ENCODE data around the gene OPCML. TPM values are rescaled to one million over a fixed set of nuclear protein-coding genes. Genes with fewer than 3 reads are reported as not detected.
A peak's percentile ranks its signal among the peaks of the same experiment; 100 is the strongest.

The OPCML gene
- total RNA-seq, 1 donor from 2014 or later, result 26.9 TPM

DNA sequence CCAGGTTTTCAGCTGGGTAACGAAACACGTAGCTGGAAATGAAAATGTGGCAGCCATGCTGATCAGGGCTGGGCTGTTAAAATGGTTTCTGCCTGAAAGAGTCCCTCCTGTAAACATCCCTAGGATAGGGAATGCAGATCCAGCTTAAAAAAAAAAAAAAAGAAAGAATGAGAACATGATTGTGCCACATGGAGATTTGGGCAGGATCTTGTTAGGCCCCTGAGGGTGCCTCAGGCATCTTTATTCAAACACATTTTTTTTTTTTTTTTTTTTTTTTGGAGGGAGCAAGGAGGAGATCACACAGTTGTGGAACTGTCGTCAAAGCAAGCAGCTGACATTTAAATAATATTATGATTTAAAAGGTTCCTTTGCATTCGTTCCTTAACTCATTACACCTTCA is 900.3 kb downstream of the OPCML start:
- DNase-seq (ENCODE audit: low spot score in 2 of 2) (no peak), FAIRE-seq (no peak)

GRCh38 chr11:132627981-132628380 is 904.3 kb downstream of the OPCML start:
- DNase-seq (ENCODE audit: low spot score in 2 of 2) (no peak), FAIRE-seq (no peak)

DNA sequence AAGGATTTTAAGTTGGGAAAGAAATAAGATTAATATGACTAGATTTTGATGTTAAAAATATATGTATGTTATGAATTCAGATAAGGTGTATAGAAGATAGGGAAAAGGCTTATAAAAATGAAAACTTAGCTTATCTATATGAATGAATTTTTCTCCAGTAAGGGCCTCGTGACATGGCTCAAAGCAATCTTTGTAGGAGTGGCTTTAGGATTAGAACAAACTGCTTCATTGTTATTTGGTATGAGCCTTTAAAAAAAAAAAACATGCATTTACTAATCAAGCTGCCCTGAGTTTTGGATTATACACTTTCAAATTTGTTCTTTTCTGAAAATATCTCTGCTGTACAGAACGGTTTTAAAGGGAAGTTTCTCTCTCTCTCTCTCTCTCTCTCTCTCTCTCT is 905.9 kb downstream of the OPCML start:
- no peak for FAIRE-seq
- DNase-seq (ENCODE audit: low spot score in 2 of 2), result no peak

DNA sequence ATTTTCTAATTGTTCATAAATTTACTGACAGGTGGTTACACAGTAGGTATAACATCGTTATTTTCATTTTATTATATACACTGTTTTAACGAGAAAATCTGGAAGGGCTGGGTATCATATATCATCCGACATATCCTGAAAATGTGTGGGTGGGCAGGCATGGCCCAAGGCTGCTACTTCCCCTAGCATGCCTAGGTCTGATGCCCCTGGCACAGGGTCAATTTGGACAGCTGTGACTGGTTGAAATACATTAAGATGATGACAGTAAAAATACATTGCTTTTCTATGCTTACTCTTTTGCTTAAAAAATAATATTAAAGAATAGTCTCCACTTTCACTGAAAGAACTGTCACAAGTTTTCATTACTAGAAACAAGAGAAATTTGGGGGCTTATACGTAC is 908.8 kb downstream of the OPCML start:
- no peak for FAIRE-seq

GRCh38 chr11:132621976-132622580 is 910.2 kb downstream of the OPCML start:
- DNase-seq (ENCODE audit: low spot score in 2 of 2) (no peak), FAIRE-seq (no peak)

More for the DNA sequence above, 908.8 kb downstream of the OPCML start:
- no peak for DNase-seq (ENCODE audit: low spot score in 2 of 2)

GRCh38 chr11:132620423-132620822 is 911.9 kb downstream of the OPCML start:
- DNase-seq (ENCODE audit: low spot score in 2 of 2), result no peak
- FAIRE-seq, result no peak

- DNase-seq (ENCODE audit: low spot score in 2 of 2) (no peak), FAIRE-seq (no peak)
These were observed 921.5 kb downstream of the OPCML start for GRCh38 chr11:132610791-132611190.

DNA sequence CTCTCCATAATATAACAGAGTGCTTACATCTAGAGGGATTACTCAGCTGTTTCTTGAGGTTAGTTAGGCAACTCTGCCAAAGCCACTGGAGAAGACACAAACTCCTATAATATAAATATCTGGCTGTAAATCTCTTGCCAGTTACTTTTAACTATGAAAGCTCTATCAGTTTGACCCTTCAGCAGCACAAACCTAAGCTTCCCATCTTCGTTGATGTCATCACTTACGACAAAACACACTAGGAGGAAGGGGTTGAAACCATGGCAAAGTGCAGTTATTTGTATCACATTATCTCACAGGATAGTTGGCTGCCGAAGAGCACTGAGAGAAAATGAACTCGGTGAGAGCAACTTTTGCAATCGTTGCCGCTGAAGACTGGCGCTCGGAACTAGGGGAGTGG is 922.1 kb downstream of the OPCML start:
- no peak for DNase-seq (ENCODE audit: low spot score in 2 of 2)
- no peak for FAIRE-seq

DNA sequence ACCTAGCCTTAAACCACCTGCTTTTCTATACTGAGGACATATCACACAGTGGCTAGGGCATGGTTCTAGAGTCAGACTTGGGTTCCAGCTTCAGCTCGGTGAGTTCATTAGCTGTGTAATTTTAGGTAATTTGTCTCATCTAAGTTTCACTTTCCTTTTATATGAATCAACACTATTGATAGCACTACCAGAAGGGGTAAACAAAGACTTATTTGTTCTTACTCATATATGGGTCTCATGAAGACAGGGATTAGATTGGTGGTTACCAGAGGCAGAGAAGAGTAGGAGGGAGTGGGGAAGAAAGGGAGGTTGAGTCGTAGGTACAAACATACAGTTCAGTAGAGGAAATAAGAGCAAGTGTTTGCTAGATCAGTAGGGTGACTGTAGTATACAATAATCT is 924.7 kb downstream of the OPCML start:
- FAIRE-seq (peak; percentile 8), DNase-seq (ENCODE audit: low spot score in 2 of 2) (no peak)

DNA sequence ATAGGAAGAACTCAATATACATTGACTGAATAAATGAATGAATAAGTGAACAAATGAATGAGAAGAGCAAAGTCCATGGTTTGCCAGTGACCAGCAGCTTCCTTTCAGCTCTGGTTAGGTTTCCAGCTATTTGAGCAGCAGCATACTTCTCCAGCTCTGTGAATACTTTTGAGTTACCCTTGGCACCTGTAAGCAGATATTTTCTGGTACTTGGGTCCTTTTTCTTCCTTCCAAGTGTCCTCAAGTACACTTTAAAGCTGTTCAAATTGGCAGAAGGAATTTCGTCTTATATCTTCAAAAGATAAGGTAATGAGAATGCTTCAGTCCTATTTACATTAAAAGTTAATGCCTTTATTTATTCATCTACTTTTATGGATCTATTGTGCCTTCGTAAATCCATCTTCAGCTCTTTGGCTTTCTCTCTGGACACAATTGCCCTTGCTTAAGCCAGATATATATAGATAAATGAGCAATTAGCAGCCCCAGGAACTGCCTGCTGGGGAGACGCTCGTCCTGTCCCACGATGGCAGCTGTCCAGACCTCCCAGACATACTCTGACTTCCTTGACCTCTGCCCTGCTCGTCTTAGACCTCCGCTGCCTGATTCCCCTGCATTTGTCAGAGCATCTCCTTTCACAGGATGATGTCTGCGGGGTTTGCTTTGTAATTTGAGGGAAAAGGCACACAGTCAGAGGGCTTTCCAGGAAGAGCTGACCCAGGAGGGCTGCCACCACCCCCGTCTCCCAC is 926.3 kb downstream of the OPCML start:
- FAIRE-seq (no peak), DNase-seq (ENCODE audit: low spot score in 2 of 2) (no peak)

GRCh38 chr11:132604431-132604830 is 927.9 kb downstream of the OPCML start:
- FAIRE-seq (no peak), DNase-seq (ENCODE audit: low spot score in 2 of 2) (no peak)

- DNase-seq (ENCODE audit: low spot score in 2 of 2), result no peak
- FAIRE-seq, result no peak
These were observed 930.4 kb downstream of the OPCML start for GRCh38 chr11:132601875-132602274.

GRCh38 chr11:132595711-132596134 is 936.6 kb downstream of the OPCML start:
- DNase-seq (ENCODE audit: low spot score in 2 of 2), result no peak
- FAIRE-seq, result no peak

DNA sequence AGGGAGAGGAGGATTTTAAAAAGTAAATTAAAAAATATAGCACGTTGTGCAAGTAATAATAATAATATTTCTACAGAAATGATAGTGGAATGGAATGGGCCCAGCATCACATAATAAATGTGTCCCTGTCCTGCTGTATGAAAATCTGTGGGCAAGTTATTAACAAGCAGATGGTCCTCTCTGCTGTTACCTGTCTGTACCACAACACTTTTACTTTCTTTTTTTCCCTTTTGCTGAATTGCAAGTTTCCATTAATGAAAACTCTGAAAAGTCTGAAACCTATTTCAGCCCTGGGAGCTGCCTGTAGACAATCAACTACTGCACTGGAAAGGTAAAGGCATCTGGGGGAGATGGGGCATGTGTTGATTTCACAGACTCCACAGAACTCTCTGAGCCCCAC is 937.1 kb downstream of the OPCML start:
- no peak for DNase-seq (ENCODE audit: low spot score in 2 of 2)
- FAIRE-seq, result no peak

DNA sequence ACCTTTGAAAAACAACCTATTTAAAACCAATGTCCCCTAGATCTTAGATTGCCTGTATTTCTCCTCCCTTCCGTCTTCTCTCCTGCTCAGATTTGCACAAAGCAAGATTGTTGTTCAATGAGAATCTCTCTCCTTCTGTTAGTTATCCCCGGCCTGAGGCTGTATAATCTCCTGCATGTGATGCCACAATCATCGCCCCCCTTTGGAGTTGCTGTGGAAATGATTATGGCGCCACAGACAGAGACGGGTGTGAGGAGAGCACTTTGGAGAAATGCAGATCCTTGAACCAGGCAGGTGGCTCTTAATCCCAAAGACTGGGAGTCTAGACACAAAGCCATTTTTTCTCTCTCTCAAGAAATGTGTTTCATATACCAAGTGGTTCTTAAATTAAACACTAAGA is 941.3 kb downstream of the OPCML start:
- DNase-seq (ENCODE audit: low spot score in 2 of 2) (no peak), FAIRE-seq (no peak)

DNA sequence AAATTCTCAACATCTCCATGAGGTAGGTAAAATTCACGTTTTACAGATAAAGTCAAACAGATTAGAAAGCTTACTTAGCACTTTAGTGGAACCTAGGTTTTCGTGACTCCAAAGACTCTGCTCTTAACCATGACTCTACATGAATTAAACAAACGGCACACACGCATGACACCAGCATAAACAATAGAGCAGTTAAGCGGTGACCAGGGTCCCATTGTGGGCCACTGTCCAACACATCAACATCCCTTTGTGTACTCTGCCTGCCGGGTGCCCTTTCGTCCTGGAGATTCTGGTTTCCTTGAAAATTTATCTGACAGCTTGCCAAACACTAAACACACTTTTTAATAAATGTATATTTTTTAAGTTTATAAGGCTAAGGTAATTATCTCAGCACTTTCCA is 941.7 kb downstream of the OPCML start:
- DNase-seq (ENCODE audit: low spot score in 2 of 2), result no peak
- no peak for FAIRE-seq

- no peak for DNase-seq (ENCODE audit: low spot score in 2 of 2)
- no peak for FAIRE-seq
These were observed 942.5 kb downstream of the OPCML start for GRCh38 chr11:132589791-132590190.

DNA sequence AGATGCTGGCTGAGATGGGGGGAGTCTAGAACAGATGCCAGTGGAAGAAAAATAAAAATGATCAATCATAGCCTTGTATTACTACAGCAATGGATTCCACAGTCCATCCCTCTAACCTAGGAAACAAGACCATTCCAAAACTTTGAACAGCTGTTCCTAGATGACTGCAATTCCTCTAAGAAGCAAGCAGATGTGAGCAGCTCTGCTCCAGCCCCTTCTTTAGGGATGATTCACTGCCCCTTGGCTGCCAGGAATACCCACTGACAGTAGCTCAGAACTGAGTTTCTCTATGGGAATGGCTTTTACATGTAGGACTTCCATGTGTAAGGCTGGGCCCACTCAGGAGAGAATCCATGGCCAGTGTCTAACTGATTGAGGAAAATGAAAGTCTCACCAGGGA is 943.9 kb downstream of the OPCML start:
- FAIRE-seq (no peak), DNase-seq (ENCODE audit: low spot score in 2 of 2) (no peak)

GRCh38 chr11:132587716-132588115 is 944.6 kb downstream of the OPCML start:
- no peak for DNase-seq (ENCODE audit: low spot score in 2 of 2)
- FAIRE-seq, result no peak

- DNase-seq (ENCODE audit: low spot score in 2 of 2), result no peak
These were observed 945.5 kb downstream of the OPCML start for GRCh38 chr11:132586801-132587200.

DNA sequence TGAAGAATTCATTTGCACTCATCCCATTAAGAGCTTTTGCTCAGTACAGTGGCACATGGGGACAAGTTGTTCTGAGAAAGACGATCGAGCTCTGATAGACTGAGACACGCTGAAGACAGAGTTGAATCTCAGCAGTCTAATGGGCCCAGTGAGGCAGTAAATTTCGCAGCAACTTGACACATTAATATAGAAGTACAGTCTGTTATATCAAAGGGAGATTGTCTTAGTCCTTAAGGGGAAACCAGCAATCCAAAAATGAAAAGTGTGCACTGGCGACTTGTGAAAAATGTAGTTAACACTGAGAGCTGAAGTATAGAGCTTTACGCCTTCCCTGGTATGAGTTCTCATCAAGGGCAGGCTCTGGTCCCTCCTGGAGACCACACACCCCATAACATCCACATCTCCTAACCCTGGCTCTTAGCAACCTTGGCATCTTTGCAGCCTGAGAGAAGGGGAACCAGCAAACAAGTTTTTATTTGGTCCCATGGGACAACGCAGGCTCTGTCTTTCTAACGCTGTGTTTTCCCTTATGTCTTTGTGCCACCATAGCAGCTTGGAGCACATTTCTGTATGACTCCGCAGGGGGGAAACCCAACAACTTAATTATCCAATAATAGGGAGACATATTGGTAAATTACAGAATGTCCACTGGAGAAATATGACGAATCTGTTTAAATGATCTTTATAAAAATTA is 952.5 kb downstream of the OPCML start:
- DNase-seq (ENCODE audit: low spot score in 2 of 2) (no peak), FAIRE-seq (no peak)

More at GRCh38 chr11:132586801-132587200, 945.5 kb downstream of the OPCML start:
- no peak for FAIRE-seq

DNA sequence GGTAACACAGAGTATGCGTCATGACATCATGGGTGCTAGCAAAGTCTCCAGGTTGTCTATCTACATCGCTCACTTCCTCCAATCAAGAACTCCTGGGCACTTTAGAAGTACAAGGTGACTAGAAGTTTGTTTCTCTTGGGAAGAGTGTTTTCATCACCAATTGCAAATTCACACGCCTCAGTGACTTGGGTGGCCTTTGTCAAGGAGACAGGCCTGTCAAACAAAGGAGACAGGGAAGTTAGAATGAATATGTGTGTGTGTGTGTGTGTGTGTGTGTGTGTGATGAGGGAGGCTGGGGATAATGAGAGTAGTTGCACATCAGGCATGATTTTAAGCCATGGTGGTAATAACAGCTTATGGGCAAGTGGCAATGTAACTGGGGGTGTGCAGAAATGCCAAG is 953.2 kb downstream of the OPCML start:
- DNase-seq (ENCODE audit: low spot score in 2 of 2) (no peak), FAIRE-seq (no peak)

All from frontal cortex (tissue), 4 donors.